ENCODE measurements around the gene PET100. TPM values are rescaled to one million over a fixed set of nuclear protein-coding genes. Genes with fewer than 3 reads are reported as not detected.

The PET100 gene
- total RNA-seq (2022; extraction: Qiagen RNA extraction): 51.2 to 68.8 TPM (median 52.9 TPM) in 5 replicates

DNA sequence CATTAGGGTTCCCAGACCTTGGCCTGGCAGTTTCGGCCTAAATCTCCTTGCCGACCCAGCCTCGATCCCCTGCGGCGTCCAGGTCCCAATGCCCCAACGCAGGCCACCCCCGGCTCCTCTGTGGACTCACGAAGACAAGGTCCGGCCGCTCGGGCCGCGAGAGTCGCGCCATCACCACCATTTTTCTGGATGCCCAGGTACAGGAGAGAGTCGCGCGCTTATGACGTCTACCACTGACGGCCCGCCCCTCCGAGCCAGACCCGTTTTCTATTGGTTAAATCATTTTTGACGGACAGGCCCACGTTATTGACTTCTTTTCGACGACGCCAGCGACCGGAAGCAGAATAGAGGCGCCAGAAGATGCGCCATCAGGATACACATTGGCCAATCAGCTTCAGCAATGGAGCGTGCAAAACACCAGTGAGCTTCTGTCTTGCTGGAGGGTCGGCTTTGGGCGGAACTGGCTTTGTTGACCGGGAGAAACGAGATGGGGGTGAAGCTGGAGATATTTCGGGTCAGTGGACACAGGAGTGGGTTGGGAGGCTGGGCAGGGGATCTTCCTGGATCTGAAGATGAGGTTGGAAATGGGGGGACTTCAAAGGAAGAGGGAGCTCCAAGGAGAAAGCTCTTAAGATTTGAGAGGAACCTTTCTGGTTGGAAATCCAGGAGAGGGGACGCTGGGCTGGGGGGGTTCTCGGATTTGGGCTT, at the start of gene PET100, which contains the start of gene XAB2:
PET100 (plus strand) TSS at position 447 of the 708 bp plus-strand sequence; CDS start at position 488, 41 bp downstream.
XAB2 (minus strand) TSS at position 199 of the 708 bp plus-strand sequence; CDS start at position 181, 18 bp downstream.

DNA sequence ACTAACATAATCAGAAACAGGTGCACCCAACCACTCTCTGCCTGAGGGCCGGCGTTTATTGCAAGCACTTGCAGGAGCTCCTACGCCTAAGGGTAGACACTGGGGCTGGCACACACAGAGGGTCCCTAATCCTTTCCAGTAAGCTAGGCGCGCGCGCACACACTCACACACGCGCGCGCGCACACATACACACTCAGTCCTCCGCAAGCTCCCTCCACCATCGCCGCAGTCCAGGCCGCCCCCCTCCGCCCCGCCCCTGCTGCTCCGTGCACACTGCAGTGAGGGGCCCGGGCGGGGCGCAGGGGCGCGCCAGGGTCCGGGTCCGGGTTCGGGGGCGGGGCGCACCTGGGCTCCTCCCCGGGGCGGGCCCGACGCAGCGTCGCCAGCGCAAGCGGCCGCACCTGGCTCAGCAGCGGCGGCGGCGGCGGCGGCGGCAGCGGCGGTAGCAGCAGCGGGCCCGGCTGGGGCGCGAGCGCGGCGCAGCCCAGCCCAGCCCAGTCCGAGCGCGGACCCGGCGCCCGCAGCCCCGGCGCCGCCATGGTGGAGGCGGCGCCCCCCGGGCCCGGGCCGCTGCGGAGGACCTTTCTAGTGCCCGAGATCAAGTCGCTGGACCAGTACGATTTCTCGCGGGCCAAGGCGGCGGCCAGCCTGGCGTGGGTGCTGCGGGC, 34.0 kb upstream of the PET100 start, which contains the start of gene CAMSAP3:
CAMSAP3 (plus strand) TSS at position 398 of the 668 bp plus-strand sequence; CDS start at position 538, 140 bp downstream.

DNA sequence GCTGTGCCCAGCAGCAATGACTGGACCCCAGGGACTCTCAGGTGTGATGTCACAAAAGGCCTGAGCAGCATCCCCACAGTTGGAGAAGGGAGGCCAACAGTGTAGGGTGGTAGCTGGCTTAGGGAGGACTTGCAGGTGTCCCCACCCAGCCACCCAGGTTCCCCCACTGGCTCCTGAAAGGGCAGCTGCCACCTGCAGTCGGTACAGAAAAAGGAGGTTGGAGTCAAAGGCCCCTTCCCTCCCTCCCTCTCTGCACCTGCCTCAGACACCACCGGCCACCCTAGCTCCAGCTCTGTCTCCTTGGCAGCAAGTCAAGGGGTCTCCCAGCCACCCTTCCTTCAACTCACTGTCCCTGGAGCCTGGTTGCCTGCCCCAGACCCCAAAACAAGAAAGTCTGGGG, 4.1 kb downstream of the PET100 start, which contains the start of gene PCP2:
PCP2 (minus strand) TSS at position 22 of the 400 bp plus-strand sequence. CDS start 262 bp downstream, outside the sequence.

GRCh38 chr19:7636691-7637373, 7.2 kb downstream of the PET100 start, which contains the start of gene STXBP2:
STXBP2 (plus strand) TSS chr19:7637110; CDS start chr19:7637150, 40 bp downstream.

GRCh38 chr19:7668842-7669241, 39.2 kb downstream of the PET100 start, which contains the start of gene RETN:
RETN (plus strand) TSS chr19:7669049; CDS start chr19:7669327, 278 bp downstream.

GRCh38 chr19:7676854-7677253, 47.3 kb downstream of the PET100 start, which contains the start of gene MCEMP1:
MCEMP1 (plus strand) TSS chr19:7677090; CDS start chr19:7677121, 31 bp downstream.

DNA sequence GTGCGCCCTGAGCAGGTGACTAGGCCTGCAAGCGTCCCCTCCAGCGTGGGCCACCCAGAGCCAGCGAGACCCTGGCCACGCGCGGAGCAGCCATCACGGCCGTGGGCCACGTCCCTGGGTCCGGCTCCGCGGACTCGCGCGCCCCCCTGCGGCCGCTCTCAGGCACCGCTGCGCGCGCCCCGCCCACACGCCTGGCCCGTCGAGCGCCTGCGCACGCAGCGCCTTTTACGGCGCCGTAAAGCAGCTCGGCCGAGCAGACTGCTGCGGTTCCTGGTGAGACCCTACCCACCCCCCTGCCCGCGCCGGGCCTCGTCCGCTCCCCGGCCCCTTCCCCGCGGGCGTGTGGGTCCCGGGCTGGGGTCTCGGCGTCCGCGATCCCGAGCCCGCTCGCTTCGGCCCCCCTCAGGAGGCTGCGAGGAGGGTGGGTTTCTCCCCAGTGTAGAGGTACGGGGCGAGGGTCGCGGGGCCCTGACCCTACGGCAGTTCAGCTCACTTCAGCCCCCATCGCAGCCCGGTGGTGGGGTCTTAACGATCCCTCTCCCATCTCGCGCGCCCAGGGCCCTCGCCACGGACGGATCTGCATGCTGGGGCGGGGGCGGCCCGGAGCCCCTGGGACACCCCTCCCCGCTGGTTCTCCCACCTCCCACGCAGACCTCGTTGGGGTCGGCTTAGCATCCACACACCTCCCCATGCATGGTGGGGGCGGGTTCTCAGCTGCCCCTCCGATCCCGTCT, 51.2 kb downstream of the PET100 start, which contains the start of gene TRAPPC5:
TRAPPC5 (plus strand) TSS at position 228 of the 734 bp plus-strand sequence. CDS start 1,421 bp downstream, outside the sequence.

Other genes with a start within 250 kb of the PET100 start
- gene PEX11G, start 140.8 kb upstream of the PET100 start, total RNA-seq (2022; extraction: Qiagen RNA extraction): 1.3 to 2.6 TPM (median 2.1 TPM) in 5 replicates
- gene ZNF358, start 113.7 kb upstream of the PET100 start, total RNA-seq (2022; extraction: Qiagen RNA extraction): 17.1 to 19.2 TPM (median 18.1 TPM) in 5 replicates
- gene MCOLN1, start 107.2 kb upstream of the PET100 start, total RNA-seq (2022; extraction: Qiagen RNA extraction): 9.7 to 13.4 TPM (median 12.8 TPM) in 5 replicates
- 27.9 to 37.9 TPM (median 34.0 TPM) in 5 replicates for gene PNPLA6, start 94.1 kb upstream of the PET100 start, total RNA-seq (2022; extraction: Qiagen RNA extraction)
- 3.1 to 5.6 TPM (median 4.4 TPM) in 5 replicates for gene CAMSAP3, start 33.9 kb upstream of the PET100 start, total RNA-seq (2022; extraction: Qiagen RNA extraction)
- gene XAB2, start 248 bp upstream of the PET100 start, total RNA-seq (2022; extraction: Qiagen RNA extraction): 21.3 to 29.6 TPM (median 29.3 TPM) in 5 replicates
- gene PCP2, start 3.9 kb downstream of the PET100 start, total RNA-seq (2022; extraction: Qiagen RNA extraction): 0.22 to 0.26 TPM in 2 of 5 replicates, not detected in the others
- 32.2 to 44.6 TPM (median 42.6 TPM) in 5 replicates for gene STXBP2, start 7.3 kb downstream of the PET100 start, total RNA-seq (2022; extraction: Qiagen RNA extraction)
- gene RETN, start 39.3 kb downstream of the PET100 start, total RNA-seq (2022; extraction: Qiagen RNA extraction): not detected in 5 replicates
- not detected in 5 replicates for gene MCEMP1, start 47.3 kb downstream of the PET100 start, total RNA-seq (2022; extraction: Qiagen RNA extraction)
- 43.7 to 109 TPM (median 104 TPM) in 5 replicates for gene TRAPPC5, start 51.0 kb downstream of the PET100 start, total RNA-seq (2022; extraction: Qiagen RNA extraction)
- gene FCER2, start 72.3 kb downstream of the PET100 start, total RNA-seq (2022; extraction: Qiagen RNA extraction): not detected in 5 replicates
- gene CLEC4G, start 102.3 kb downstream of the PET100 start, total RNA-seq (2022; extraction: Qiagen RNA extraction): not detected in 5 replicates
- gene CD209, start 117.7 kb downstream of the PET100 start, total RNA-seq (2022; extraction: Qiagen RNA extraction): not detected in 5 replicates
- gene CLEC4M, start 133.4 kb downstream of the PET100 start, total RNA-seq (2022; extraction: Qiagen RNA extraction): not detected in 5 replicates
- gene EVI5L, start 200.4 kb downstream of the PET100 start, total RNA-seq (2022; extraction: Qiagen RNA extraction): 1.2 to 2.1 TPM (median 1.6 TPM) in 5 replicates
- gene PRR36, start 244.6 kb downstream of the PET100 start, total RNA-seq (2022; extraction: Qiagen RNA extraction): 0.22 to 0.48 TPM (median 0.37 TPM) in 5 replicates

Data from A549 treated with CORT108297 at 1 μM for 4 hours (cell line).